HG03558 (cell line): ENCODE results near the gene MYO16.
"Not testable (repeated sequence)": the region's sequence is repeated elsewhere in the genome, so short reads cannot be mapped to it uniquely, and the experiment has no call there.

ENCODE experiments used
- ATAC-seq: cut with Tn5 transposase; IDR thresholded peaks from one replicate; pipeline ENCODE4 v1.9.1; 2021; ENCODE audit warnings: moderate number of reproducible peaks; ENCODE audit not compliant: unreplicated experiment; ENCODE audit errors: extremely low read depth

Gene MYO16

GRCh38 chr13:108733022-108733560, 103.7 kb downstream of the MYO16 start:
- no peak for ATAC-seq

DNA sequence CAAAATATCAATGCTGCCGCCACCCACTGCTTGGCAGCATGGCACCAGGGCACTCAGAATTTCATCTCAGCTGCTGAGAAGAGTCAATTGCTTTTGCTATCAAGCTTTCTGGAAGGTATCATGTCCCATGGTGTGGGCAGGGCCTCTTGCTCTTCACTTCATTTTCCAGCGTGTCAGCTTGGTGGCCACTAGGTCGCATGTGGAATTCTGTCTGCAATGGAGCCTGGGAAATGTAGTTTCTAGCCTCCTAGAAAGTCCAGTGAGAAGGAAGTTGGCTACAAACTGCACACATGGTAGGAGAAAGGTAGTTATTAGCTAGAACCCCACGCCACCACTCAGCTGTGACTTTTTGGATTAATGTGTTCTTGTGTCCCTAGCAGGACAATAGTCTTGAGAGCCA, 105.3 kb downstream of the MYO16 start:
- ATAC-seq, result no peak

GRCh38 chr13:108741930-108742329, 112.5 kb downstream of the MYO16 start:
- ATAC-seq, result no peak

DNA sequence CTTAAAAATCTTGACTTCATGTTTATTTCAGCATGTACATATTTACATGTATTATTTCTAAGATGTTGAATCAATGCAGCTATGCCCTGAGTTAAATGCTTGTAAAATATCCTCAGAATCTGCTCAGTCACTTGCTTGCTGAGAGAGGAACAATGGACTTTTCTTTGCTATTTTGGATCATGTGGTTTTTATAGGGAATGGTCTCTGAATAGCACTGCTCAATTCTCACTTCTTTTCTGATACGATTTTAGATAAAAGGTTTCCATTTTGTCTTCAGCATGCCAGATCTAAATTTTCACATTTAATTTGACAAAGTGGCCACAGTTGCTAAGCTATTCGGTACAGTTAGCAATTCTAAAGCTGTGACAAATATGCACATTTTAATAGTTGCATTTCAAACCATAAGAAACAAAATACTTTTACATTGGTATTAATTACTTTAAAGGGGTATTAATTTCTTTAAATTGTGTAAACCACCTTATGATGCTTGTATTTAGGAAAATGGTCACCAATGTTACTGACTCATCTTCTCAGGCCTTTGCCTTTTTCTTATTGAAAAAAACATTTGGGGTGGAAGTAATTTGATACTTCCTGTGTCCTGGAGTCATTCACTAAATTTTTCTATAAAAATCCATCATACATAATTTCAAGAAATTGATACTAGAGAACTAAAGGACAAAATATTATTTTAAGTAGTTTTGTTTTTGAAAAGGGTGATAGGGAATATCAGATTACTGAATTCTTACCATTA, 113.5 kb downstream of the MYO16 start:
- no peak for ATAC-seq

- ATAC-seq, result no peak
These were observed 114.1 kb downstream of the MYO16 start for GRCh38 chr13:108743522-108743921.

DNA sequence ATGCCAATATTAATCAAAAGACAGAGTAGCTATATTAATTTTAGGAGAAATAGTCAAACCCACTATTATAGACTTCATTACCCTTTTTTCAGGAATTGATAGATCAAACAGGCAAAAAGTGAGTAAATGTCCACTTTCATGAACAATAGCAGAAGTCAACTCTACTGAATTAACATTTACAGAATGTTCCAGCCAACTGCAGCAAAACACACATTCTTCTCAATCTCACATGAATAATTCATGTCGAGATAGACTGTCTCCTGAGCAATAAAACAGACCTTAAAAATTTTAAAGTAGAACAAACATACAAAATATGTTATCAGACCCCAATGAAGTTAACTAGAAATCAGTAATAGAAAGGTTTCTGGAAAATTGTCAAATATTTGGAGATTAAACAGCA, 118.4 kb downstream of the MYO16 start:
- ATAC-seq, result no peak

- no peak for ATAC-seq
These were observed 122.9 kb downstream of the MYO16 start for GRCh38 chr13:108752276-108752675.

- no peak for ATAC-seq
These were observed 125.7 kb downstream of the MYO16 start for GRCh38 chr13:108755083-108755482.

GRCh38 chr13:108760129-108760528, 130.7 kb downstream of the MYO16 start:
- ATAC-seq, result no peak

DNA sequence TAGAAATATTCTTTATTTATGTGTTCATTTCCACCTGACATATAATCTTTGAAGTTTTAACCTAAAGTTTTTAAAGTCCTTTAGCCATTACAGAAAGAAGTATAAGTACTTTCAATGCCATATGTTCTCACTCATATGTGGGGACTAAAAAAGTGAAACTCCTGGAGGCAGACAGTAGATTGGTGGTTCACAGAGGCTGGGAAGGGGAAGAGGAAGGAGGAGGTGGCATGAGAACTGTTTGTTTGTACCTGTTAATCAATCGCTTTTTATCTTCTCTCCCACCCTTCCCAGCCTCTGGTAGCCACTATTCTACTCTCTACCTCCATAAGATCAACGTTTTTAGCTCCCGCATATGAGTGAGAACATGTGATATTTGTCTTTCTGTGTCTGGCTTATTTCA, 131.1 kb downstream of the MYO16 start:
- ATAC-seq, result no peak

GRCh38 chr13:108768035-108768434, 138.6 kb downstream of the MYO16 start:
- no peak for ATAC-seq

DNA sequence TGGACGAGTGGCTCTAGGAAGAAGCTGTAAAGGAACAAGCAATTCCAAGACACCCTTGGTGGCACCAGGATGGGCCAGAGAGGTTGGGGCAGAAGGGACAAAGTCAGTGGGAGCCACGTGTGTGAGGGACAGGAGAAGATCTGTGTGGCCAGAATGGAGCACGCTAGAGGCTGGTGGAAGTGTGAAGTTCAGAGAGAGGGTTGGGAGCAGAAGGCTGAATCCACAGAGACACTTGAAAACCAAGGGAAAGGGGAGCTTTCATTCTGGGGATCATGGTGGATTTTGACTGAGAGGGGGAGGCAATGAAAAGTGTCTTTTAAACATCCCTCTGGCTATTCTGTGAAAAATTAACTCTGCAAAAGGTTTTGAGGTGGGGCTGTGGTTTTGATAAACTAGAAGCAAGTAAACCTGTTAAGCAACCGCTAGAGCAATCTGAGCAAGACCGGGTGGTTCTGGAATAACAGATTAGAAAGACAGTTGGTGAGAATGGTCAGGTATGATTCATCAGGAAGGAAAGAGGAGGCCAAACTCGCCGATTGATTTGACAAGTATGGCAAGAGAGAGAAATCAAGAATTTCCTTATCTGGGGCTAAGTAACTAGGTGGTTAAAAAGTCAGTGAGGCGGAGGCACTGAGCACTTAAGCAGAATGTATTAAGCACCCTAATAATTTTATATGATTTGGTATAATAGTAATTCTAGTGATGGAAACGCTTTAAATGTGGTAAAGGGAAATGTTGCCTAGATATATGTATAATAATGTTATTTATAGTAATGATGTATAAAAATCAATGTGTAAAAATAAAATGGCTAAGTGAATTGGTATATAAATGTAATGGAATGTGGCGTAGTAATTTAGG, 140.0 kb downstream of the MYO16 start:
- ATAC-seq, result no peak

GRCh38 chr13:108775597-108775996, 146.2 kb downstream of the MYO16 start:
- no peak for ATAC-seq

DNA sequence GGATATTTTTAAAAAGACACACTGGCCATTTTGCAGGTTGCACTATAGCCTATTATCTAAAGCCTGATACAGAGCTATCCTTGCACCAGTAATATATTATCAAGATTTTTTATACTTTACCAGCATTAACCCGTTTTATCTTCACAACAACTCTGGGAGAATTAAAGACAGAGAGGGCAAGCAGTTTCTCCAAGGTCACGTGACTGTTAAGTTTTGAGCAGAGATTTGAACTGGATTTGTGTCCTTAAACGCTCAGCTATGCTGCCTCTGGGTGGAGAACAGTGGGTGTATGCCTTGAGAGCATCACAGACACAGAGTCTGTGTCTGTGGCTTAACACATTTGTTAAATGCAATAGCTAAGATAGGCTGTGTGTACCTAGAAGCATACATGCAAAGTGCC, 147.2 kb downstream of the MYO16 start:
- no peak for ATAC-seq

GRCh38 chr13:108777421-108778420, 148.3 kb downstream of the MYO16 start:
- no peak for ATAC-seq

GRCh38 chr13:108779308-108779707, 149.9 kb downstream of the MYO16 start:
- ATAC-seq, result no peak

DNA sequence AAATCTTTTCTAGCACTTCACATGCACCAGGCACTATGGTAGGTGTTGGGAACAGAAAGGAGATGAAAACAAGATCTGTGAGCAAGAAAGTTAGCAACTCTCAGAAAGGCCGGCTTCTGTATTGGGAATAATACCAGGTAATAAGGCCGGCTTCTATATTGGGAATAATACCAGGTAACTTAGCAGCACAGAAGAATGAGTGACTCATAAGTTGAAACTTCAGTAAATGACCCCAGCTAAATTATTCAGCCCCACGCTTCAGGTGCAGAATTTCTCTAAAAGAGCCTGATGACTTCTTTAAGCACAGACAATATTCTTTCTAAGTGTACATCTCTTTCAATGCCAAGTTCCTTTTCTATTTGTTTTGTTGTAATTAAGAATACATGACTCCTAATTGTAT, 151.3 kb downstream of the MYO16 start:
- ATAC-seq, result no peak

- no peak for ATAC-seq
These were observed 151.9 kb downstream of the MYO16 start for GRCh38 chr13:108781312-108781711.

DNA sequence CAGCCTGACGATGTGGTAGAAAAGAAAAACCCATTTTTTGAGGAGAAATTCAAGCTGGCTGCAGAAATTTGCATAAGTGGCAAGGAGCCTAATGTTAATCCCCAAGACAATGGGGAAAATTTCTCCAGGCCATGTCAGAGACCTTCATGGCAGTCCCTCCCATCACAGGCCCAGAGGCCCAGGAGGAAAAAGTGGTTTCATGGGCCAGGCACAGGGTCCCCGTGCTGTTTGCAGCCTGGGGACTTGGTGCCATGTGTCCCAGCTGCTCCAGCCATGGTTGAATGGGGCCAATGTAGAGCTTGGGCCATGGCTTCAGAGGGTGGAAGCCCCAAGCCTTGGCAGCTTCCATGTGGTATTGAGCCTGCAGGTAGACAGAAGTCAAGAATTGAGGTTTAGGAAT, 153.1 kb downstream of the MYO16 start:
- not testable (repeated sequence) for ATAC-seq

DNA sequence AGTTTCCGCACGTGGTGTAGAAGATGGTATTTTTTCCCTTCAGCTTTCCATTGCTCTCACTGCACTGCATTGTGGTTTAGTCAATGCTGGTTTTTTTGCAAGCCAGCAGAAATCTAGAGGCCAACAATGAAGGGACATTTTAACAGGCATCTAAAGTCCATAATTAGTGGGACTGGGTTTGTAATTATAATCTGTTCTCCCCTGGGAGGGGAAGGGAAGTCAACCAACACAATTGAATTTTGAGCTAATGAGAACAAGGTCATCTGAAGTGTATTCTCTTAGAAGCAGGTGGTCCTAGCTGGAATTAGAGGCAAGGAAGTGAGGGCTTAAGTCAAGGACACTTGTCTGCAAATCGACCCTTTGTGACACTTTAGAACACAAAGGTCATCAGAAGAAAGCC, 156.4 kb downstream of the MYO16 start:
- ATAC-seq, result no peak
